Measurements from ENCODE around the gene FRRS1L. TPM values are rescaled to one million over a fixed set of nuclear protein-coding genes. Genes with fewer than 3 reads are reported as not detected.
A peak's percentile ranks its signal among the peaks of the same experiment; 100 is the strongest.

The FRRS1L gene
- polyA plus RNA-seq, 1 experiment: 0.14 TPM

- Histone ChIP-seq H3K9me3 (ENCODE audit: control insufficient read depth, insufficient read depth, low read length) (peaks cover 4% of the 10 kb centered on the region; the same call in 1 of the 2 replicates), H3K27ac (ENCODE audit: low read depth, low read length) (no peak overlapping the region), H3K27me3 (ENCODE audit: control insufficient read depth, insufficient read depth, low read length) (no peaks in the 10 kb centered on the region), H3K4me3 (ENCODE audit: low read depth, low read length) (no peak overlapping the region)
- ChIA-PET POLR2A (no interaction called here), CTCF (interaction anchor here (0.9 kb wide), 1 partner anchor 32 kb away, joined by 3 read pairs; no protein-coding TSS in a partner anchor)
- DNase-seq (ENCODE audit: low read depth, low spot score): no peak
- no peak for TF ChIP-seq CTCF (IDR thresholded peaks at IDR 0.05; ENCODE audit: low read depth, low read length)
Measured at GRCh38 chr9:109150925-109151545, 16.0 kb downstream of the FRRS1L start.

GRCh38 chr9:109149722-109150121 is 17.3 kb downstream of the FRRS1L start:
- ChIA-PET CTCF (no interaction called here), POLR2A (no interaction called here)
- DNase-seq (ENCODE audit: low read depth, low spot score): no peak
- Histone ChIP-seq H3K27ac (ENCODE audit: low read depth, low read length) (no peak overlapping the region), H3K4me3 (ENCODE audit: low read depth, low read length) (no peak overlapping the region), H3K9me3 (ENCODE audit: control insufficient read depth, insufficient read depth, low read length) (peaks cover 4% of the 10 kb centered on the region; the same call in 1 of the 2 replicates), H3K27me3 (ENCODE audit: control insufficient read depth, insufficient read depth, low read length) (no peaks in the 10 kb centered on the region)
- no peak for TF ChIP-seq CTCF (IDR thresholded peaks at IDR 0.05; ENCODE audit: low read depth, low read length)

- peaks cover 4% of the 10 kb centered on the region; the same call in 1 of the 2 replicates for H3K9me3 ChIP-seq (ENCODE audit: control insufficient read depth, insufficient read depth, low read length)
- ChIA-PET POLR2A (no interaction called here), CTCF (no interaction called here)
- H3K4me3 ChIP-seq (ENCODE audit: low read depth, low read length): no peak overlapping the region
- no peaks in the 10 kb centered on the region for H3K27me3 ChIP-seq (ENCODE audit: control insufficient read depth, insufficient read depth, low read length)
- DNase-seq (ENCODE audit: low read depth, low spot score): no peak
- TF ChIP-seq CTCF (IDR thresholded peaks at IDR 0.05; ENCODE audit: low read depth, low read length): no peak
- no peak overlapping the region for H3K27ac ChIP-seq (ENCODE audit: low read depth, low read length)
Measured at GRCh38 chr9:109149089-109149488, 18.0 kb downstream of the FRRS1L start.

- no peak overlapping the region for H3K27ac ChIP-seq (ENCODE audit: low read depth, low read length)
- ChIA-PET POLR2A (no interaction called here), CTCF (no interaction called here)
- TF ChIP-seq CTCF (IDR thresholded peaks at IDR 0.05; ENCODE audit: low read depth, low read length): no peak
- H3K4me3 ChIP-seq (ENCODE audit: low read depth, low read length): no peak overlapping the region
- H3K27me3 ChIP-seq (ENCODE audit: control insufficient read depth, insufficient read depth, low read length): no peaks in the 10 kb centered on the region
- no peaks in the 10 kb centered on the region for H3K9me3 ChIP-seq (ENCODE audit: control insufficient read depth, insufficient read depth, low read length)
- no peak for DNase-seq (ENCODE audit: low read depth, low spot score)
Measured at GRCh38 chr9:109145051-109145450, 22.0 kb downstream of the FRRS1L start.

- CTCF ChIA-PET: no interaction called here
- POLR2A ChIA-PET: no interaction called here
Measured at GRCh38 chr9:109143881-109144562, 23.0 kb downstream of the FRRS1L start.

More at GRCh38 chr9:109143881-109144562, 23.0 kb downstream of the FRRS1L start:
- no peak for DNase-seq (ENCODE audit: low read depth, low spot score)
- H3K4me3 ChIP-seq (ENCODE audit: low read depth, low read length): no peak overlapping the region
- H3K9me3 ChIP-seq (ENCODE audit: control insufficient read depth, insufficient read depth, low read length): no peaks in the 10 kb centered on the region
- no peak overlapping the region for H3K27ac ChIP-seq (ENCODE audit: low read depth, low read length)
- H3K27me3 ChIP-seq (ENCODE audit: control insufficient read depth, insufficient read depth, low read length): peaks cover 3% of the 10 kb centered on the region
- TF ChIP-seq CTCF (IDR thresholded peaks at IDR 0.05; ENCODE audit: low read depth, low read length): peak; percentile 43
